Natural killer cell (primary cell): ENCODE data around the gene MEF2A. TPM values are rescaled to one million over a fixed set of nuclear protein-coding genes. Genes with fewer than 3 reads are reported as not detected.

Source experiments
- ATAC-seq, 3 donors: fragments of 150-1000 bp in 2 of 3; fragments of 200-7000 bp in 1 of 3; cut with Tn5 transposase; 1 replicate in 1 of 3; 2 replicates in 2 of 3; pipeline ENCODE4 v1.10.0; 2021; ENCODE audit warnings: mild to moderate bottlenecking in 2 of 3, moderate library complexity in 2 of 3
- DNase-seq, 2 donors: peaks; one replicate each; pipeline versions ENCODE4 v3.0.0 to v3.0.0-alpha.2; 2013 to 2021; ENCODE audit warnings: mixed read lengths in 1 of 2
- H3K27ac ChIP-seq: one replicate; pipeline ENCODE4 v1.5.1; 2013; ENCODE audit warnings: mild to moderate bottlenecking, low read length
- H3K27me3 ChIP-seq: one replicate; pipeline ENCODE4 v1.6.1; 2013; ENCODE audit warnings: low read length; ENCODE audit not compliant: control insufficient read depth, insufficient read depth
- H3K36me3 ChIP-seq: one replicate; pipeline ENCODE4 v1.6.1; 2013; ENCODE audit warnings: low read length; ENCODE audit not compliant: control insufficient read depth, insufficient read depth
- H3K4me1 ChIP-seq: one replicate; pipeline ENCODE4 v1.6.1; 2013; ENCODE audit warnings: low read length; ENCODE audit not compliant: control insufficient read depth, insufficient read depth
- H3K4me3 ChIP-seq: one replicate; pipeline ENCODE4 v1.5.1; 2013; ENCODE audit warnings: low read length
- H3K9me3 ChIP-seq: one replicate; pipeline ENCODE4 v1.6.1; 2013; ENCODE audit warnings: low read length; ENCODE audit not compliant: control insufficient read depth, insufficient read depth
- H3K27ac Mint-ChIP-seq, 2 donors: one replicate each; pipeline ENCODE4 v1.8.0; 2022; ENCODE audit warnings: mild to moderate bottlenecking in 2 of 2, mixed read lengths in 2 of 2, moderate library complexity in 1 of 2
- H3K27me3 Mint-ChIP-seq, 2 donors: one replicate each; pipeline ENCODE4 v1.8.0; 2022; ENCODE audit warnings: low read depth in 2 of 2, mixed read lengths in 2 of 2
- H3K36me3 Mint-ChIP-seq: one replicate; pipeline ENCODE4 v1.8.0; 2022; ENCODE audit warnings: mixed read lengths
- H3K4me1 Mint-ChIP-seq, 2 donors: one replicate each; pipeline ENCODE4 v1.8.0; 2022; ENCODE audit warnings: mixed read lengths in 2 of 2
- H3K4me3 Mint-ChIP-seq: one replicate; pipeline ENCODE4 v1.8.0; 2022; ENCODE audit warnings: mild to moderate bottlenecking, moderate library complexity, mixed read lengths
- H3K9me3 Mint-ChIP-seq, 2 donors: one replicate each; pipeline ENCODE4 v1.8.0; 2022; ENCODE audit warnings: mixed read lengths in 2 of 2
- CTCF ChIP-seq: fragments of 200-600 bp; IDR thresholded peaks from one replicate; pipeline ENCODE4 v1.8.0; 2022; ENCODE audit warnings: antibody characterized with exemption
- WGBS: methylation state at CpG from one replicate; pipeline ENCODE4 v1.1.7; 2013; ENCODE audit warnings: missing lambda C conversion rate; ENCODE audit not compliant: insufficient coverage; 5-methylcytosine and 5-hydroxymethylcytosine counted together
- intact Hi-C: fragments of 100-400 bp; cut with micrococcal nuclease; formaldehyde crosslinking; loops from one replicate; pipeline ENCODE4 v1.14.2; 2022
- total RNA-seq, 4 donors: library from RNA; stranded (reverse); fragments of 120-200 nt in 1 of 4; gene quantifications; one replicate each; pipeline versions ENCODE4 v1.2.3 to v1.2.4, GENCODE V29; 2013 to 2022

Gene MEF2A
- total RNA-seq, 3 donors from 2014 or later (not counting 1 experiment from before 2014, with no cell fraction given), result 31.1 to 33.9 (median 33.6) TPM

GRCh38 chr15:99709243-99709986 is 143.6 kb downstream of the MEF2A start:
- ATAC-seq (no peak), DNase-seq (no peak)
- no peak overlapping the region for H3K27ac ChIP-seq
- no peaks in the 10 kb centered on the region for H3K4me1 ChIP-seq
- H3K4me1 Mint-ChIP-seq, result peaks cover 9 to 18% of the 10 kb centered on the region in 2 donors
- no peaks in the 10 kb centered on the region for H3K9me3 ChIP-seq
- TF ChIP-seq CTCF, result no peak
- H3K27me3 ChIP-seq, result no peaks in the 10 kb centered on the region
- H3K36me3 Mint-ChIP-seq, result peaks cover 6% of the 10 kb centered on the region
- H3K36me3 ChIP-seq, result peaks cover 31% of the 10 kb centered on the region
- H3K27ac Mint-ChIP-seq, result no peak overlapping the region
- no peaks in the 10 kb centered on the region for H3K27me3 Mint-ChIP-seq
- WGBS, result 95% methylated on average over 14 of the region's 16 CpGs
- H3K4me3 ChIP-seq, result no peak overlapping the region
- intact Hi-C loops, result no loop called here
- no peaks in the 10 kb centered on the region for H3K9me3 Mint-ChIP-seq
- H3K4me3 Mint-ChIP-seq, result no peak overlapping the region

GRCh38 chr15:99711625-99712024 is 145.8 kb downstream of the MEF2A start:
- intact Hi-C loops, result no loop called here
- no peaks in the 10 kb centered on the region for H3K4me1 ChIP-seq
- TF ChIP-seq CTCF, result no peak
- H3K27me3 ChIP-seq, result no peaks in the 10 kb centered on the region
- no peak overlapping the region for H3K4me3 ChIP-seq
- no peaks in the 10 kb centered on the region for H3K9me3 ChIP-seq
- no peaks in the 10 kb centered on the region for H3K27me3 Mint-ChIP-seq
- H3K4me1 Mint-ChIP-seq, result peaks cover 18 to 26% of the 10 kb centered on the region in 2 donors
- H3K36me3 Mint-ChIP-seq, result peaks cover 6% of the 10 kb centered on the region
- no peak overlapping the region for H3K27ac Mint-ChIP-seq
- H3K9me3 Mint-ChIP-seq, result no peaks in the 10 kb centered on the region
- WGBS, result 100% methylated on average over 5 of the region's 5 CpGs
- no peak overlapping the region for H3K27ac ChIP-seq
- H3K4me3 Mint-ChIP-seq, result no peak overlapping the region
- no peak for DNase-seq
- ATAC-seq, result no peak
- H3K36me3 ChIP-seq, result peaks cover 32% of the 10 kb centered on the region

GRCh38 chr15:99712415-99712814 is 146.6 kb downstream of the MEF2A start:
- no peak overlapping the region for H3K27ac ChIP-seq
- DNase-seq, result no peak
- no peaks in the 10 kb centered on the region for H3K4me1 ChIP-seq
- WGBS, result 83% methylated on average over 18 of the region's 18 CpGs
- H3K4me1 Mint-ChIP-seq, result peaks cover 18 to 22% of the 10 kb centered on the region in 2 donors
- no peaks in the 10 kb centered on the region for H3K9me3 Mint-ChIP-seq
- peaks cover 6% of the 10 kb centered on the region for H3K36me3 Mint-ChIP-seq
- no peak overlapping the region for H3K4me3 Mint-ChIP-seq
- no peaks in the 10 kb centered on the region for H3K9me3 ChIP-seq
- no peaks in the 10 kb centered on the region for H3K27me3 Mint-ChIP-seq
- H3K4me3 ChIP-seq, result no peak overlapping the region
- TF ChIP-seq CTCF, result no peak
- no peak for ATAC-seq
- H3K36me3 ChIP-seq, result peaks cover 32% of the 10 kb centered on the region
- no peaks in the 10 kb centered on the region for H3K27me3 ChIP-seq
- intact Hi-C loops, result no loop called here
- H3K27ac Mint-ChIP-seq, result no peak overlapping the region
